GM21529 (cell line): Measurements from ENCODE around the gene PTER.

Source experiments
- ATAC-seq: cut with Tn5 transposase; IDR thresholded peaks from one replicate; pipeline ENCODE4 v1.9.1; 2021; ENCODE audit not compliant: unreplicated experiment

Gene PTER

GRCh38 chr10:16436758-16437539 is at the start of gene PTER:
Gene PTER (plus strand): TSS chr10:16437010. CDS start chr10:16484385, 47,375 bp downstream.
- ATAC-seq, result peak; percentile 97

DNA sequence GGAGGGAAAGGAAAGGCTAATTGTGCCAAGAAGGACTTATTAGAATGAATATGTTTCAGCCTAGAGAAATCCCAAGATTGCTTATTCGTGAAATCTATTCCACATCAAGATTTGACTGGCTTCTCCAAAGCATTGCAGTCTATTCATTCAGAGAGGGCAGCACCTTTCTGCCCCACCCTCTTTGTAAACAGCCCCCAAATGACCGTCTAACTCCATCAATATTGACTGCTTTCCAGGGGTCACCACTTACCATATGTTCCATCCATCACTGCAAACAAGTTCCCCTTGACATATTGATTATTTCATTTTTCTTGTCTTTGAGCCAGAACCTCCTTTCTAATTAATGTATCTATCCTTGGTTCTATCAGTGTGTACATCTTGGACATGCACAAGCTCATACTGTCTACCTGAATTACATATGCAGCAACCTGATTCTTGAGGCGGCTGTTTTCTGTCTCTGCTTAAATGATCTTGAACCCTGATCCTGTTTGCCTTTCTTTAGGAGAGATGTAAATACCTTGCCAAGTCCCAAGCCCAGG is 44.2 kb upstream of the PTER start:
- ATAC-seq, result no peak

DNA sequence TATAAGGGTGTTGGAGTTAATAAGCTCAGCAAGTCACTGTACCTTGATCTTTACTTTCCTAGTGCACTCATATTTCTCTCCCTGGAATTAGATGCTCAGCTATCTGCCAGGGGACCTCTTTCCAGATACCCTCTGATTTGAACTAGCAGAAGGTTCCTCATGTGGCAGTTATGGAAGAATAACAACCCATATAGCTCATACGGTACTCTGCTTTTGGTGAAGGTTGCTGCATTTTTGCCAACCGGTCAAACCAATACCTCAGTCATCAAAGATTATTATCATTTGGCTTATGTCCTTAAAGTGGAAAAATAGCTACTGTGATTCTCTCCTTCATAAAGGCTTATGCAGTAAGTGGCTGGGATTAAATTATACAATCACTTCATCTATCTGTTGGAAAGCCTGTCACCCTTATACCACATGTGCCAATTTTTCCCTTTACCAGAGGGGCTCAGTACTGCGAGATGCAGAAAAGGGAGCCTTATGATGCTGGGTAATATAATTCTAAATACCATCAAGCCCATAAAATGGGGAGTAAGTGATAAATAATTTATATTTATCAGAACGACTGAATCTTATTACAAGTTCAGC is 43.4 kb upstream of the PTER start:
- ATAC-seq, result no peak

GRCh38 chr10:16401416-16401815 is 35.4 kb upstream of the PTER start:
- ATAC-seq, result no peak

DNA sequence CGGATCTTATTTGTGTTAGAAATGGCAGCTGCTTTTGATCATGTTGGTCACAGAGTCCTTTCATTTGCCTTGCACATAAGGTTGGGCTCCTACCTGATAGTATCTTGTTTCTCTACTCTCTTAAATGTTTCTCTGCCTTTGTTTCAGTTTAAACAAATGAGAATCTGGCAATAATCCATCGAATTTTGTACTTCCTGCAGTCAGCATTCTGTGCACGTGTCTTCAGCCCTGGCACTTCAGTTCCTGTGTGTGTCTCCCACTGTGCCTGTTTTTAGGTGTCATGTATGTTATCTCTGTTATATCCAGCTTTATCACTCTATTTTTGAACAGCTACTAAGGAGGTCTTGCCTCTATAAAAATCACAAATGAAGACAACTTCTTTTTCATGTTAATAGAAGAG is 28.4 kb upstream of the PTER start:
- no peak for ATAC-seq

GRCh38 chr10:16417341-16417740 is 19.5 kb upstream of the PTER start:
- ATAC-seq, result no peak

- ATAC-seq, result no peak
Measured at GRCh38 chr10:16423599-16423998, 13.2 kb upstream of the PTER start.

DNA sequence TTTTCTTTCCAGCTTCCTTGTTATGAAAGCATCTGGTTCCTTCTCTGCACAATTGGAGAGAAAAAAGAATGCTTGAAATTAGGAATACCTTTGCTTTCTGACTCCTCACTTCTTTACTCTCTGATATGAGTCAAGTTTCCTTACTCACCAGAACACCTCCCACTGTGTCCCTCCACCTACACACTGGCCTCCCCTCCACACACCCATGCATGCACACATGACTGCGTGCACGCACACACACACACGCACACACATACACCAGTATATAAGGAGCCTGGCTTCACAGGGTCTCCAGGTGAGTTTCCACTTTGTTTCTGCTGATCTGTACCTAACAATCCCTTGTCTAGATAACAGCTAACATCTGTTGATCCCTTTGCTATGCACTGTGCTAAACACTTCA is 11.4 kb upstream of the PTER start:
- ATAC-seq, result no peak

DNA sequence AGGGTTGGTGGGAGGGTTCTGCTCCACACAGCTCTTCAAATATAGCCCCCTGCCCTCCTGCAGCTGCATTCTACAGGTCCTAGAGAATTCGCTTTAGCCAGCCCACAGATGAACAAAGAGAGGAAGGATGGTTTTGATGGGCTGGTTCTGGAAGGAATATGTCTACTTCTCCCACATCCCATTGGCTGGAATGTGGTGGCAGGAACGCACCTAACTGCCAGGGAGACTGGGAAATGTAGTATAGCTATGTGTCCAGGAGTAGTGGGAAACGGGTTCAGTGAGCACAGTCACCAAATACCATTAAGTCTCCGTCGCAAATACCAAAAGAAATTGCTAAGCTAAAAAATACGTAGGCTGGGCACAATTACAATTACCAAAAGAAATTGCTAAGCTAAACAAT is 7.3 kb upstream of the PTER start:
- no peak for ATAC-seq

- ATAC-seq, result peak; percentile 2
Measured at GRCh38 chr10:16436367-16436757, 448 bp upstream of the PTER start.

GRCh38 chr10:16437540-16437894 is 707 bp downstream of the PTER start:
- ATAC-seq, result no peak

DNA sequence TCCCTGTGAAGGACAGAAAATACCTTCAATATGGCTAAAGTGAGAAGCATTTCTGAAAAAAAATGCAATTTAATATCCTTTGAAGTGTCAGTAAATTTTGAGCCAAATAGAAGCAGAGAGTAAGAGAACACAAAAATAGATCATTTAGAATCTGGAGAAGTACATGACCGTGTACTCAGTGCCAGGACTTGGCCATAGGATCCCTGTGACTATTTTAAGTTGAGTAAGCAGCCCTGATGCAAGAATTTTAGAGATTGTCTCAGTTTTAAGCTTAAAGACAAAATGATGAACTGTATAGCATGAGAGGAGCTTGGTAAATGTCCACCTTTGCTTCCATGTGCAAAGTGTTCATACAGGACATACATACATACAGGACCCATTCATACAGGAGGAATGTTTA is 2.5 kb downstream of the PTER start:
- no peak for ATAC-seq

- no peak for ATAC-seq
Measured at GRCh38 chr10:16440396-16441133, 3.8 kb downstream of the PTER start.

DNA sequence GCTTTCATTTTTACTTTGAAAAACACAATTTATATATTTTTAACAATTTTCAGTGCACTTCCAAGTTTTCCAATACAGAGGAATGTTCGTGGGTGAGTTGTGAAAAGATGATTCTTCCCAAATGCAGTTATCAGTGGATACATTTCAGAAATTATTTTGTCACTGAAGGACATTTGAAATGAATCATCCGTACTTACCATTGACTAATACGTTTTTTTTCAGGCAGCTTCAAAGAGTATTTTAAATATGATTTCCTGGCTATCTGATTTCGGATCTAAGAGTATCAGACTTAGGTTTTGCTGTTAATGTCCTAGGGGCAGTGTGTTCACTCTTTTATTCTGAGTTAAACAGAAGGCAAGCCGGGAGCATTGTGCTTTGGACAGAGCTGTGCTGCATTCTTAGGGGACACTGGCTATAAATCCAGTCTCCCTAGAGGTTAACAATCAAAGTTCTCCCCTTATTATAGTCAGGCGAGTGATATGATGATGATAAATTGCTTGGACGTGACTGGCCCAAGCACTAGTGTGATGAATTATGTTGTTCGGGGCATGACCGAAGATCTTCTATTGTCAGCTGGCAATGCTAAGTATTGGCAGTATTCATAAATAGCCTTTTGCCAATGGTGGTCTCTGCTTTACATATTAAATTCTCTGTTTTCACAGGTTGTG is 4.5 kb downstream of the PTER start:
- no peak for ATAC-seq

GRCh38 chr10:16442914-16443313 is 6.1 kb downstream of the PTER start:
- ATAC-seq, result no peak

DNA sequence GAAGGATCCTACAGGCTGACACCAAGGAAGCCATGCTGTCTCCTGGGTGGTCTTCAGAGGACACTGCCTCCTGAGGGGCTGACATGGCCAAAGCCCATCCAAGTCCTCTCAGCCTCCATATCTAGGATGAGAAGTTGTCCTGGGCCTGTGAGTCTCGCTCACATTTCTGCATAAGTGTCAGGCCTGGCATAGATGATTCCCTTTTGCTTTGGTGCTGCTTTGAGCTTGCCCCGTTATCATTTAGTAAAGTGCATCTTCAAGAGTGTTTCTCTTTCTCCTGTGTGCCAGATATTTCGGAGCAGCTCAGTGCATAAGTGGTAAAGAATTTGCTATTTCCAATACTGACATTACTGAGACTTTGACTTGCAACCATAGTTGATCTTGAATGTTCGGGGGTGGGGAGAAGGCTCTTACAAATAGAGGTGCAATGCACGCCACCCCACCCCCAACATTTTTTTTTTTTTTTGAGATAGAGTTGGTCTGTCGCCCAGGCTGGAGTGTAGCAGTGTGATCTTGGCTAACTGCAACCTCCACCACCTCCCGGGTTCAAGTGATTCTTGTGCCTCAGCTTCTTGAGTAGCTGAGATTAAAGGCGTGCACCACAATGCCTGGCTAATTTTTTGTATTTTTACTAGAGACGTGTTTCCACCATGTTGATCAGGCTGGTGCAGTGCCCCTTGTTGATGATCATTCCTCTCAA is 9.1 kb downstream of the PTER start:
- ATAC-seq, result no peak

GRCh38 chr10:16449454-16449853 is 12.6 kb downstream of the PTER start:
- ATAC-seq, result no peak

DNA sequence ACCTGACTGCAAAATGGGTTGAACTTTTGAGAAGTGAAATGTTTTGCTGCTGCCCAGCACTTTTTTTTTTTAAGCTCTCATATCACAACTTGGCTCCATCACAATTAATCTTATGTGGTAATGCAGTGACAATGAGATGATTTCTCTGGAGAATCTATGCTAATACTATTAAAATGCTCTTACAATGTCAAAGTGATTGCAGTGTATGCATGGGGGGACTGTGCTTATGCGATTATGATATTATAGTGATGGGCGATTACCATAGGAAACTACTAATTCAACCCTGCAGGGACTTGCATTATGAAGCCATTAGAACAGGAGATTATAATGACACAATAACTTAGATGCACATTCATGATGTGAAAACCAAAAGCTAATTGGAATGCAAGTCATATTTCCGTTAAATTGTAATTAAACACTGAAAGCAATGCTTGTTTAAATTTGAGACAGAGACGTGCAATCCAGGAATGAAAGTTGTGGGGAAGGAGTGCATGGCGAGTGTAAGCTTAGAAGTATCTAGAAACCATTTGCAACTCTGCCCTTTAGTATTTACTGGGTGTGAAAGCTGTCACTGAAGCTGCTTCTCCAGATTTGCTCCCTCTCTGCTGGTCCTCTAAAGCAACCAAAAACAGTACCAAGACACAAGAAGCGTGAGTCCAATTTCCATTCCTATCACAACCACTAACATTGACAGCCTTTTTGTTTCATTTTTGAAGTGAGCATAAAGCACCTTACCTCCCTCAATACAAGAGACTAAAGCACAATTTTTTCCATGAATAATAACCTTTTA is 21.6 kb downstream of the PTER start:
- ATAC-seq, result no peak

- no peak for ATAC-seq
Measured at GRCh38 chr10:16459423-16459939, 22.7 kb downstream of the PTER start.

- no peak for ATAC-seq
Measured at GRCh38 chr10:16466001-16466400, 29.2 kb downstream of the PTER start.
